Astrocyte (in vitro differentiated cells and primary cell): ENCODE measurements around the gene CDHR1. TPM values are rescaled to one million over a fixed set of nuclear protein-coding genes. Genes with fewer than 3 reads are reported as not detected.

Experiments used
- total RNA-seq: library from RNA; stranded (reverse); gene quantifications from 2 replicates; pipeline ENCODE4 v1.2.1, GENCODE V29; 2021

Gene CDHR1
- total RNA-seq, 1 donor from 2014 or later, result 0.75 TPM

Other genes with a start within 250 kb of the CDHR1 start
- 128 and 143 TPM in 2 replicates for gene GHITM, start 55.0 kb upstream of the CDHR1 start, total RNA-seq
- not detected in 2 replicates for gene GPR15LG, start 20.7 kb upstream of the CDHR1 start, total RNA-seq
- gene LRIT2, start 31.0 kb downstream of the CDHR1 start, total RNA-seq, result not detected in 2 replicates
- not detected in 2 replicates for gene LRIT1, start 47.0 kb downstream of the CDHR1 start, total RNA-seq
- gene RGR, start 50.5 kb downstream of the CDHR1 start, total RNA-seq, result not detected in 2 replicates
- gene CCSER2, start 134.1 kb downstream of the CDHR1 start, total RNA-seq, result 97.6 and 100 TPM in 2 replicates